GM21381 (cell line): ENCODE data around the gene ZBTB32.
"Not testable (repeated sequence)": the region's sequence is repeated elsewhere in the genome, so short reads cannot be mapped to it uniquely, and the experiment has no call there.

Experiments
- ATAC-seq: cut with Tn5 transposase; IDR thresholded peaks from one replicate; pipeline ENCODE4 v1.9.1; 2021; ENCODE audit warnings: mild to moderate bottlenecking, moderate library complexity; ENCODE audit not compliant: unreplicated experiment

Gene ZBTB32, protein sequence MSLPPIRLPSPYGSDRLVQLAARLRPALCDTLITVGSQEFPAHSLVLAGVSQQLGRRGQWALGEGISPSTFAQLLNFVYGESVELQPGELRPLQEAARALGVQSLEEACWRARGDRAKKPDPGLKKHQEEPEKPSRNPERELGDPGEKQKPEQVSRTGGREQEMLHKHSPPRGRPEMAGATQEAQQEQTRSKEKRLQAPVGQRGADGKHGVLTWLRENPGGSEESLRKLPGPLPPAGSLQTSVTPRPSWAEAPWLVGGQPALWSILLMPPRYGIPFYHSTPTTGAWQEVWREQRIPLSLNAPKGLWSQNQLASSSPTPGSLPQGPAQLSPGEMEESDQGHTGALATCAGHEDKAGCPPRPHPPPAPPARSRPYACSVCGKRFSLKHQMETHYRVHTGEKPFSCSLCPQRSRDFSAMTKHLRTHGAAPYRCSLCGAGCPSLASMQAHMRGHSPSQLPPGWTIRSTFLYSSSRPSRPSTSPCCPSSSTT

DNA sequence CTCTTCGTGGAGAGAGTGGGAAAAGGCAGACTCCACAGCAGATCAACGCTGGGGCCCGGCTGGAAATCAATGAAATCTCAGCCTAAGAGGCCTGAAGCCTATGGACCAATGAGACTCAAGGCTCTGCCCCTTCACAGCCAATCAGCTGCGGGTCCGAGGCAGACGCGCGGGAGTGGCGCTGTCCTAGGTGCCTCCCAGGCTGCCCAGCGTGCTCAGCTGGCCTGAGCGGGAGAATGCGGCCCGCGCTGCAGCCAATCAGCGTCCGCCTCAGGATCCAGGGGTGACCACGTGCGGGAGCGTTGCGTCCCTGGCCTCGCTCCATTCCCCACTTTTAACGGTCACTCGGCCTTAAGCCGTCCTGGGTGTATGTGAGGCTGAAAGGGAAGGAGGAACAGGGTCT is at the start of gene ZBTB32:
TSS of gene ZBTB32 (plus strand) at position 341 of the 400 bp plus-strand sequence. CDS start 10,069 bp downstream, outside the sequence.
- ATAC-seq, result no peak

DNA sequence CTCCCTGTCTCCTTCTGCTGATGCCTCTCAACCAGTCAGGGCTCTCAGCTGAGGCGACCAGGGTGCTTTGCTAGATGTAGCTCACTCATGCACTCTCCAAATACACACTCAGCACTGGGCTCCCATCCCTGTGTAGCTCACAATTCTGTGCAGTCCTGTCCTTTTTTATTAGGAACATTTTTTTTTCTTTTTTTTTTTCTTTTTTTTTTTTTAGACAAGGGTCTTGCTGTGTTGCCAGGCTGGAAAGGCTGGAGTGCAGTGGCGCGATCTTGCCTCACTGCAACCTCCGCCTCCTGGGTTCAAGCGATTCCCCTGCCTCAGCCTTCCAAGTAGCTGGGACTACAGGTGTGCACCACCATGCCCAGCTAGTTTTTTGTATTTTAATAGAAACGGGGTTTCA is 49.5 kb upstream of the ZBTB32 start:
- not testable (repeated sequence) for ATAC-seq

DNA sequence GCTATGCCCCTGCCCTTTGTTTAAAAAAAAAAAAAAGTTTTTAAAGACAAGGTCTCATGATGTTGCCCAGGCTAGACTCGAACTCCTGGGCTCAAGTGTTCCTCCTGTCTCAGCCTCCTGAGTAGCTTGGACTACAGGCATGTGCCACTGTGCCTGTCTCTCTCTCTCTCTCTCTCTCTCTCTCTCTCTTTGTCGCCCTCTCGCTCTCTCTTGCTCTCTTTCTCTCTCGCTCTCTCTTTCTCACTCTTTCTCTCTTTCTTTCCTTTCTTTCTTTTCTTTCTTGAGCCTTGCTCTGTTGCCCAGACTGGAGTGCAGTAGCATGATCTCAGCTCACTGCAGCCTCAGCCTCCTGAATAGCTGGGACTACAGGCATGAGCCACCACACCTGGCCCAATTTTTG is 48.8 kb upstream of the ZBTB32 start:
- ATAC-seq, result no peak

- no peak for ATAC-seq
Measured at GRCh38 chr19:35656700-35657099, 47.7 kb upstream of the ZBTB32 start.

- ATAC-seq, result no peak
Measured at GRCh38 chr19:35657904-35658700, 46.3 kb upstream of the ZBTB32 start.

DNA sequence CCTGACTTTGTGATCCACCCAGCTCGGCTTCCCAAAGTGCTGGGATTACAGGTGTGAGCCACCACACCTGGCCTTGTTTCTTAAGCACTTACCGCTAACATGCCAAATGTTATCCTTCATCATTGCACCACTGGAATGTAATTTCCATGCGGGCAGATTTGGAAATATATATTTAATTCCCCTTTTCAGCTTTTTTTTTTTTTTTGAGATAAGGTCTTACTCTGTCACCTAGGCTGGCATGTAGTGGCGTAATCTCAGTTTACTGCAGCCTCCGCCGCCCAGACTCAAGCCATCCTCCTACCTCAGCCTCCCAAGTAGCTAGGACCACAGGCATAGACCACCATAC is 42.4 kb upstream of the ZBTB32 start:
- ATAC-seq, result no peak

GRCh38 chr19:35663981-35664380 is 40.4 kb upstream of the ZBTB32 start:
- no peak for ATAC-seq

GRCh38 chr19:35665157-35665556 is 39.2 kb upstream of the ZBTB32 start:
- no peak for ATAC-seq

DNA sequence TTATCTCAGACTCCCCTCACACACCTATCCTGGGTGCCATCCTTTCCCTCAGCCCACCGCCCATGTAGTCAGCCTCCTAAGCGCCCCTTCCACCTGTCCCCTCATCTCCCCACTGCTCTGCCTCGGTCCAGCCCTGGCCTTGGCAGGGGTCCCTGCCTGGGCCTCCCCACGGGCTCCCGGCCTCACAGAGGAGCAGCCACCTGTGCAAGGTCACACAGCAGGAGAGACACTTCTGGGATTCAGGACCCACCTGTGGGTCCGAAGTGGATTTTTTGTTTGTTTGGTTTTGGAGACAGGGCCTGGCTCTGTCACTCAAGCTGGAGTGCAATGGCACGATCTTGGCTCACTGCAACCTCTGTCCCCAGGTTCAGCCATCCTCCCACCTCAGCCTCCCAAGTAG is 38.8 kb upstream of the ZBTB32 start:
- ATAC-seq, result no peak

DNA sequence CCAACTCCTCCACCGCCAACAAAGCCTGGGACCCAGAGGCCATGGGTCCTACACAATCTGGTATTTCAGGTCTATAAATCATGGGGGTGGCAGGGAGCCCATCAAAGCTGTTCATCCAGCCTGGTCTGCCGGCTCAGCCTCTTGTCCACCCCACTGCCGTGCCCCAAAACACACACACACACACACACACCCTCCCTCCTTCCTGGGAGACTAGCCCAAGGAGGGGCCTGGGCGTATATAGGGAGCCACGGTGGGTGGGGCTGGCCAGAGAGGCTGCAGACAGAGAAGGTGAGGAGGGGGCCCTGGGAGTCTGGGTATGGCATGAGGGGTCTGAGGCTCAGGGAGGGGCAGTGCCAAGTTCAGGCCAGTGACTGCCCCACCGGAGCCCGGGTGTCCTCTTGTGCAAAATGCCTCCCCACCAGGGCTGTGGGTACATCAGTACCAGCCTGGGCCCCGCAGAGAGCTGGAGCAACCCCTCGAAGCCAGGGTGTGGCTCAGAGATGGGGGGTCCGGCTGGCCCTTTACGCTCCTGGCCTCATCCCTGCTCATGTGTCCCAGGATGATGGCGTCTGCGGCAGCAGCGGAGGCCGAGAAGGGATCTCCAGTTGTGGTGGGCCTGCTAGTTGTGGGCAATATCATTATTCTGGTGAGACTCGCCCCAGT is 38.0 kb upstream of the ZBTB32 start, which contains the start of gene UPK1A:
TSS of gene UPK1A (plus strand) at position 267 of the 663 bp plus-strand sequence. CDS start at position 563, 296 bp downstream.
- ATAC-seq, result no peak

- no peak for ATAC-seq
Measured at GRCh38 chr19:35669566-35669965, 34.8 kb upstream of the ZBTB32 start.

GRCh38 chr19:35669974-35670373 is 34.4 kb upstream of the ZBTB32 start:
- ATAC-seq, result no peak

- no peak for ATAC-seq
Measured at GRCh38 chr19:35670686-35671085, 33.7 kb upstream of the ZBTB32 start.

DNA sequence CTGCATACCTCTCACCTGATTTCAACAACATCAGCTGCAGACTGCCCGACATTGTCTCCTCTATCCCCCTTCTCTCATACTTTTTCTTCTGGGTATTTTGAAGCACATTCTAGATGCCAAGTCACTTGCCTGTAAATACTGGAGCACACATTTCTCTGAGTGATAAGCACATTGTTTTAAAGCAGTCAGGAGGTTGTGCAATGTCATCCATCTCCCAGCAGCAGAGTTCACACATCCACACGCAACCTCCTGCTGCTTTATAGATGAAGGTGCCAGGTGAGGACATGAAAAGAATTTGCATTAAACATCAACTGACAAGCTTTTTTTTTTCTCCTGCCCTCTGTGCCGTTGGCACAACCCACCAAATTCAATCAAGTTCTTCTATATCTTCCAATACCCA is 32.5 kb upstream of the ZBTB32 start:
- no peak for ATAC-seq

DNA sequence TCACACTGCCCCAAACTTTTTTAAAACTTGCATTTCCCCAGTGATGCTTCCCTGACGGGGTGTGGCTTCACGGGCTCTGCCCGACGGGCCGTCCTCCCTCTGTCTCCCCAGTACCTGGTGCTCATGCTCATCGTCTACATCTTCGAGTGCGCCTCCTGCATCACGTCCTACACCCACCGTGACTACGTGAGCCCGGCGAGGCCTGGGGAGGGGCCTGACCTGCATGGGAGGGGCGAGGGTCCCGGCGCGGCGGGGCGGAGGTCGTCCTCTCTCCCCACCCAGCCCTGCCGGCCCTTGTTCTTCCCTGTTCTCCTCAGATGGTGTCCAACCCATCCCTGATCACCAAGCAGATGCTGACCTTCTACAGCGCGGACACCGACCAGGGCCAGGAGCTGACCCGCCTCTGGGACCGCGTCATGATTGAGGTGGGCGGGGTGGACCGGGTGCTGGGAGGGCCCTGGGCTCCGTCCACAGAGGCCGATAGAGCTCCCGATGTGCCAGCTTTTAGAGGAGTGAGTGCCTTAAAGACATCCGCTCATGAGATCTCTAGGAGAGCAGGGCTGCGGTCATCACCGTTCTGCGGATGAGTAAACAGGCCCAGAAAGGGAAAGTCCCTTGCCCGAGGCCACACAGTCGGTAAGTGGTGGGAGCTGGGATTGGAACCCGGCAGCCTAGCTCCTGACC is 31.1 kb upstream of the ZBTB32 start:
- no peak for ATAC-seq

GRCh38 chr19:35675589-35676140 is 28.7 kb upstream of the ZBTB32 start:
- no peak for ATAC-seq

DNA sequence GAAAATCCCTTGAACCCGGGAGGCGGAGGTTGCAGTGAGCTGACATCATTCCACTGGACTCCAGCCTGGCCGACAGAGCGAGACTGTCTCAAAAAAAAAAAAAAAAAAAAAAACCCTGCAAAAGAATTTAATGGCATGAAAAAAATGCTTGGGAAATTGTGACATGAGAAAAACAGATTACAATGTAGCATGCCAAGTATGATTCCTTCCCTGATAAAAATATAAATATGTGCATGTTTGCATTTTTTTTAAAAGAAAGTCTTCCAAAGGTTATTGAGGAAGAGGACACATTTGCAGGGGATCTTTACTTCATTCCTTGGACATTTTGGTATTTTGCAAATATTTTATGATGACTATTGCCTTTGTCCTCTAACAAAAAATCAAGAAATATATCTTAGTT is 14.5 kb upstream of the ZBTB32 start:
- no peak for ATAC-seq

GRCh38 chr19:35691106-35691505 is 13.3 kb upstream of the ZBTB32 start:
- not testable (repeated sequence) for ATAC-seq

DNA sequence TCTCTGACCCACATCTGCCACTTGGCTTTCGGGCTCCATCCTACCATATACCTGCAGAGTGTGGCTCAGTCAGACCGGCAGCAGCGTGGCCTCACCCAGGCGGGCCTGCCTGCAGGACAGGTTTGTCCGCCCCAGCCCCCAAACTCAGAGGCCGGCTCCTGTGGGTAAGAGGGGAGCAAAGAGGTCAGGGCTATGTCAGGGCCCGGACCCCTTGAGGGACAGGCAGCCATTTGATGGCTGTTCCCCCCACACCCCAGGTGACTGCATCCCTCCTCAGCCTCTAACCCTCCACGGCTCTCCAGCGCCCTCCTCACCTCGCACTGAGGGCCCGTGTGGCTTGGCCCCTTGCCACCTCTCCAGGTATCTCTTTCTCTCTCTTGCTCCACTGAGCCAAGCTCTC is 12.3 kb upstream of the ZBTB32 start:
- no peak for ATAC-seq

DNA sequence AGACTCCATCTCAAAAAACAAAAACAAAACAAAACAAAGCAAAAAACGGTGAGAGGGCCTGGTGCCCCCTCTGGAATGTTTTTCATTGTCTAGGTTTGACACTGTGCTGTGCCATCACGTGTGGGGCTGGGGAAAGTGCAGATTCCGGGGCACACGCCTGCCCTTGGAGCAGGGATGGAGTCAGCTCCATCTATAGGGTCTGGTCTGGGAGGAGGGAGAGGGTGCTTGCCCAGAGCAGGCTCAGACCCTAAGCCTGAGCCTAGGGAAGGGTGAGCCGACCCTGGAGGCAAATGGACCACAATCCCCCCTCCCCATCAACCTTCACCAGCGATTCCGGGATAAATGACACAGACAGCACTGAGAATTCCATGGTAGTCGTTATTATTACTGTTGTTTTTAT is 10.9 kb upstream of the ZBTB32 start:
- peak; percentile 11 for ATAC-seq
